T-helper 2 cell treated with Interferon-gamma antibody and Interleukin-4, amounts not matched to agents 5 μg/mL and 100 μg/mL, for 36 hours (primary cell): ENCODE data around the gene CACNG8.

Experiments
- DNase-seq: peaks from one replicate; pipeline ENCODE4 v3.0.0; 2021; ENCODE audit warnings: low spot score
- H3K27ac Mint-ChIP-seq: one replicate; pipeline ENCODE4 v1.8.0; 2021; ENCODE audit warnings: mild to moderate bottlenecking, mixed read lengths
- H3K27me3 Mint-ChIP-seq: one replicate; pipeline ENCODE4 v1.8.0; 2021; ENCODE audit warnings: low read depth, mixed read lengths
- H3K36me3 Mint-ChIP-seq: one replicate; pipeline ENCODE4 v1.8.0; 2021; ENCODE audit warnings: low read depth, mixed read lengths
- H3K4me1 Mint-ChIP-seq: one replicate; pipeline ENCODE4 v1.8.0; 2021; ENCODE audit warnings: low read depth, mixed read lengths
- H3K4me3 Mint-ChIP-seq: one replicate; pipeline ENCODE4 v1.8.0; 2022; ENCODE audit warnings: mild to moderate bottlenecking, moderate library complexity, mixed read lengths
- H3K9me3 Mint-ChIP-seq: one replicate; pipeline ENCODE4 v1.8.0; 2021; ENCODE audit warnings: mixed read lengths

CACNG8 gene

GRCh38 chr19:53993448-53993847 lies 30.7 kb downstream of the CACNG8 start:
- no peaks in the 10 kb centered on the region for H3K36me3 Mint-ChIP-seq
- peaks cover 24% of the 10 kb centered on the region for H3K27me3 Mint-ChIP-seq
- no peak overlapping the region for H3K4me3 Mint-ChIP-seq
- no peak for DNase-seq
- H3K4me1 Mint-ChIP-seq: no peaks in the 10 kb centered on the region
- H3K9me3 Mint-ChIP-seq: no peaks in the 10 kb centered on the region
- H3K27ac Mint-ChIP-seq: no peak overlapping the region

- Mint-ChIP-seq H3K4me3 (no peak overlapping the region), H3K27me3 (peaks cover 22% of the 10 kb centered on the region), H3K4me1 (no peaks in the 10 kb centered on the region), H3K9me3 (no peaks in the 10 kb centered on the region), H3K27ac (no peak overlapping the region), H3K36me3 (no peaks in the 10 kb centered on the region)
- DNase-seq: no peak
These were observed 32.1 kb downstream of the CACNG8 start for GRCh38 chr19:53994811-53995210.

- Mint-ChIP-seq H3K9me3 (no peaks in the 10 kb centered on the region), H3K36me3 (no peaks in the 10 kb centered on the region), H3K27me3 (peaks cover 16% of the 10 kb centered on the region)
These were observed 35.5 kb downstream of the CACNG8 start for GRCh38 chr19:53998223-53998622.

GRCh38 chr19:53999694-54000093 lies 37.0 kb downstream of the CACNG8 start:
- DNase-seq: no peak
- Mint-ChIP-seq H3K4me3 (no peak overlapping the region), H3K27me3 (peaks cover 3% of the 10 kb centered on the region), H3K27ac (no peak overlapping the region), H3K36me3 (no peaks in the 10 kb centered on the region), H3K4me1 (no peaks in the 10 kb centered on the region), H3K9me3 (no peaks in the 10 kb centered on the region)

More at GRCh38 chr19:53998223-53998622, 35.5 kb downstream of the CACNG8 start:
- Mint-ChIP-seq H3K27ac (no peak overlapping the region), H3K4me3 (no peak overlapping the region), H3K4me1 (no peaks in the 10 kb centered on the region)
- no peak for DNase-seq

- H3K4me1 Mint-ChIP-seq: no peaks in the 10 kb centered on the region
- DNase-seq: no peak
- no peaks in the 10 kb centered on the region for H3K9me3 Mint-ChIP-seq
- no peak overlapping the region for H3K4me3 Mint-ChIP-seq
- no peaks in the 10 kb centered on the region for H3K36me3 Mint-ChIP-seq
- no peak overlapping the region for H3K27ac Mint-ChIP-seq
- peaks cover 3% of the 10 kb centered on the region for H3K27me3 Mint-ChIP-seq
These were observed 38.8 kb downstream of the CACNG8 start for GRCh38 chr19:54001496-54001895.

- H3K27ac Mint-ChIP-seq: no peak overlapping the region
- no peaks in the 10 kb centered on the region for H3K4me1 Mint-ChIP-seq
- H3K27me3 Mint-ChIP-seq: peaks cover 3% of the 10 kb centered on the region
- H3K9me3 Mint-ChIP-seq: no peaks in the 10 kb centered on the region
- no peak overlapping the region for H3K4me3 Mint-ChIP-seq
- no peaks in the 10 kb centered on the region for H3K36me3 Mint-ChIP-seq
- DNase-seq: no peak
These were observed 40.0 kb downstream of the CACNG8 start for GRCh38 chr19:54002495-54003315.

- no peak for DNase-seq
- H3K4me1 Mint-ChIP-seq: no peaks in the 10 kb centered on the region
- H3K9me3 Mint-ChIP-seq: no peaks in the 10 kb centered on the region
- H3K27me3 Mint-ChIP-seq: peaks cover 3% of the 10 kb centered on the region
- no peaks in the 10 kb centered on the region for H3K36me3 Mint-ChIP-seq
- no peak overlapping the region for H3K27ac Mint-ChIP-seq
- H3K4me3 Mint-ChIP-seq: no peak overlapping the region
These were observed 46.7 kb downstream of the CACNG8 start for GRCh38 chr19:54009440-54009839.

- Mint-ChIP-seq H3K9me3 (no peaks in the 10 kb centered on the region), H3K36me3 (no peaks in the 10 kb centered on the region), H3K4me3 (no peak overlapping the region), H3K4me1 (no peaks in the 10 kb centered on the region), H3K27me3 (peaks cover 3% of the 10 kb centered on the region), H3K27ac (no peak overlapping the region)
- no peak for DNase-seq
These were observed 47.7 kb downstream of the CACNG8 start for GRCh38 chr19:54010474-54010873.

- Mint-ChIP-seq H3K4me3 (no peak overlapping the region), H3K27ac (no peak overlapping the region), H3K36me3 (no peaks in the 10 kb centered on the region), H3K27me3 (peaks cover 6% of the 10 kb centered on the region), H3K9me3 (no peaks in the 10 kb centered on the region), H3K4me1 (no peaks in the 10 kb centered on the region)
- no peak for DNase-seq
These were observed 48.9 kb downstream of the CACNG8 start for GRCh38 chr19:54011507-54012211.

- H3K36me3 Mint-ChIP-seq: no peaks in the 10 kb centered on the region
- H3K27ac Mint-ChIP-seq: no peak overlapping the region
- H3K9me3 Mint-ChIP-seq: no peaks in the 10 kb centered on the region
- no peaks in the 10 kb centered on the region for H3K4me1 Mint-ChIP-seq
- DNase-seq: no peak
- peaks cover 9% of the 10 kb centered on the region for H3K27me3 Mint-ChIP-seq
- no peak overlapping the region for H3K4me3 Mint-ChIP-seq
These were observed 51.1 kb downstream of the CACNG8 start for GRCh38 chr19:54013866-54014265.

- H3K27me3 Mint-ChIP-seq: peaks cover 9% of the 10 kb centered on the region
- no peaks in the 10 kb centered on the region for H3K9me3 Mint-ChIP-seq
These were observed 52.3 kb downstream of the CACNG8 start for GRCh38 chr19:54014920-54015560.

GRCh38 chr19:54017261-54017660 lies 54.5 kb downstream of the CACNG8 start:
- Mint-ChIP-seq H3K27ac (no peak overlapping the region), H3K4me3 (no peak overlapping the region), H3K9me3 (no peaks in the 10 kb centered on the region), H3K27me3 (peaks cover 6% of the 10 kb centered on the region), H3K4me1 (peaks cover 10% of the 10 kb centered on the region), H3K36me3 (no peaks in the 10 kb centered on the region)
- DNase-seq: no peak

More at GRCh38 chr19:54014920-54015560, 52.3 kb downstream of the CACNG8 start:
- H3K4me3 Mint-ChIP-seq: no peak overlapping the region
- no peak overlapping the region for H3K27ac Mint-ChIP-seq
- peaks cover 2% of the 10 kb centered on the region for H3K4me1 Mint-ChIP-seq
- no peaks in the 10 kb centered on the region for H3K36me3 Mint-ChIP-seq
- no peak for DNase-seq

- Mint-ChIP-seq H3K27ac (peak overlapping the region; percentile 67), H3K27me3 (peaks cover 11% of the 10 kb centered on the region), H3K9me3 (no peaks in the 10 kb centered on the region), H3K4me3 (no peak overlapping the region), H3K36me3 (no peaks in the 10 kb centered on the region), H3K4me1 (peaks cover 15% of the 10 kb centered on the region)
- no peak for DNase-seq
These were observed 58.6 kb downstream of the CACNG8 start for GRCh38 chr19:54021363-54021762.

- H3K4me1 Mint-ChIP-seq: peaks cover 15% of the 10 kb centered on the region
- H3K27me3 Mint-ChIP-seq: peaks cover 9% of the 10 kb centered on the region
- H3K9me3 Mint-ChIP-seq: no peaks in the 10 kb centered on the region
- H3K36me3 Mint-ChIP-seq: no peaks in the 10 kb centered on the region
- H3K27ac Mint-ChIP-seq: no peak overlapping the region
- DNase-seq: no peak
- no peak overlapping the region for H3K4me3 Mint-ChIP-seq
These were observed 59.2 kb downstream of the CACNG8 start for GRCh38 chr19:54021932-54022331.
